HUES6 (cell line): Measurements from ENCODE around the gene NDUFA8.

Source experiments
- H3K27ac ChIP-seq: 2 replicates; pipeline ENCODE4 v1.7.0; 2013; ENCODE audit warnings: low read depth, mild to moderate bottlenecking, low read length, inconsistent platforms
- H3K27me3 ChIP-seq: 2 replicates; pipeline ENCODE4 v1.6.1; 2013; ENCODE audit warnings: low read length; ENCODE audit not compliant: control insufficient read depth, insufficient read depth
- H3K36me3 ChIP-seq: 2 replicates; pipeline ENCODE4 v1.6.1; 2013; ENCODE audit warnings: low read length; ENCODE audit not compliant: control insufficient read depth, insufficient read depth
- H3K4me1 ChIP-seq: 2 replicates; pipeline ENCODE4 v1.6.1; 2013; ENCODE audit warnings: low read length; ENCODE audit not compliant: control insufficient read depth, insufficient read depth
- H3K4me3 ChIP-seq: 2 replicates; pipeline ENCODE4 v1.5.1; 2013; ENCODE audit warnings: low read depth, low read length
- H3K9ac ChIP-seq: one replicate; pipeline ENCODE4 v1.6.1; 2013; ENCODE audit warnings: mild to moderate bottlenecking, low read length
- H3K9me3 ChIP-seq: 2 replicates; pipeline ENCODE4 v1.6.1; 2013; ENCODE audit warnings: low read depth, low read length; ENCODE audit not compliant: control insufficient read depth, insufficient read depth

The NDUFA8 gene

GRCh38 chr9:122197426-122197825, 37.8 kb upstream of the NDUFA8 start:
- Histone ChIP-seq H3K4me3 (no peak overlapping the region), H3K4me1 (peaks cover 14% of the 10 kb centered on the region), H3K36me3 (no peaks in the 10 kb centered on the region), H3K27ac (no peak overlapping the region), H3K27me3 (no peaks in the 10 kb centered on the region), H3K9ac (no peak overlapping the region), H3K9me3 (no peaks in the 10 kb centered on the region)

- Histone ChIP-seq H3K4me3 (no peak overlapping the region), H3K27me3 (no peaks in the 10 kb centered on the region), H3K9me3 (no peaks in the 10 kb centered on the region), H3K4me1 (peaks cover 20% of the 10 kb centered on the region; the same call in 1 of the 2 replicates), H3K36me3 (no peaks in the 10 kb centered on the region), H3K9ac (no peak overlapping the region), H3K27ac (no peak overlapping the region)
These were observed 36.3 kb upstream of the NDUFA8 start for GRCh38 chr9:122195875-122196274.

- Histone ChIP-seq H3K27ac (no peak overlapping the region), H3K9me3 (no peaks in the 10 kb centered on the region), H3K4me3 (no peak overlapping the region), H3K9ac (no peak overlapping the region), H3K4me1 (peaks cover 20% of the 10 kb centered on the region; the same call in 1 of the 2 replicates), H3K27me3 (no peaks in the 10 kb centered on the region), H3K36me3 (no peaks in the 10 kb centered on the region)
These were observed 34.1 kb upstream of the NDUFA8 start for GRCh38 chr9:122193651-122194050.

GRCh38 chr9:122192914-122193525, 33.4 kb upstream of the NDUFA8 start:
- no peaks in the 10 kb centered on the region for H3K36me3 ChIP-seq
- no peak overlapping the region for H3K27ac ChIP-seq
- no peaks in the 10 kb centered on the region for H3K9me3 ChIP-seq
- H3K4me3 ChIP-seq = no peak overlapping the region
- no peaks in the 10 kb centered on the region for H3K27me3 ChIP-seq
- peaks cover 20% of the 10 kb centered on the region; the same call in 1 of the 2 replicates for H3K4me1 ChIP-seq
- H3K9ac ChIP-seq = no peak overlapping the region

- Histone ChIP-seq H3K27ac (no peak overlapping the region), H3K9ac (no peak overlapping the region), H3K4me1 (peaks cover 17% of the 10 kb centered on the region; the same call in 1 of the 2 replicates), H3K9me3 (no peaks in the 10 kb centered on the region), H3K36me3 (no peaks in the 10 kb centered on the region), H3K27me3 (no peaks in the 10 kb centered on the region), H3K4me3 (no peak overlapping the region)
These were observed 32.8 kb upstream of the NDUFA8 start for GRCh38 chr9:122192261-122192875.

- H3K4me3 ChIP-seq = no peak overlapping the region
- H3K9me3 ChIP-seq = no peaks in the 10 kb centered on the region
- no peak overlapping the region for H3K9ac ChIP-seq
These were observed 32.0 kb upstream of the NDUFA8 start for GRCh38 chr9:122191584-122191983.

GRCh38 chr9:122190597-122191381, 31.2 kb upstream of the NDUFA8 start:
- H3K9ac ChIP-seq = no peak overlapping the region
- H3K4me3 ChIP-seq = no peak overlapping the region
- H3K36me3 ChIP-seq = no peaks in the 10 kb centered on the region

More at GRCh38 chr9:122191584-122191983, 32.0 kb upstream of the NDUFA8 start:
- Histone ChIP-seq H3K36me3 (no peaks in the 10 kb centered on the region), H3K27me3 (no peaks in the 10 kb centered on the region), H3K27ac (no peak overlapping the region), H3K4me1 (peaks cover 14% of the 10 kb centered on the region; the same call in 1 of the 2 replicates)

GRCh38 chr9:122188369-122188768, 28.8 kb upstream of the NDUFA8 start:
- no peaks in the 10 kb centered on the region for H3K36me3 ChIP-seq
- no peak overlapping the region for H3K9ac ChIP-seq
- H3K9me3 ChIP-seq = no peaks in the 10 kb centered on the region
- no peak overlapping the region for H3K27ac ChIP-seq
- no peaks in the 10 kb centered on the region for H3K27me3 ChIP-seq
- H3K4me1 ChIP-seq = peaks cover 14% of the 10 kb centered on the region; the same call in 1 of the 2 replicates
- H3K4me3 ChIP-seq = no peak overlapping the region

More at GRCh38 chr9:122190597-122191381, 31.2 kb upstream of the NDUFA8 start:
- Histone ChIP-seq H3K4me1 (peaks cover 14% of the 10 kb centered on the region; the same call in 1 of the 2 replicates), H3K27ac (no peak overlapping the region), H3K27me3 (no peaks in the 10 kb centered on the region), H3K9me3 (no peaks in the 10 kb centered on the region)

- H3K4me1 ChIP-seq = 0 out of 2 replicates have a peak, but pooled peaks cover 2% of the 10 kb centered on the region
- no peak overlapping the region for H3K27ac ChIP-seq
- H3K9ac ChIP-seq = no peak overlapping the region
- no peaks in the 10 kb centered on the region for H3K27me3 ChIP-seq
- H3K36me3 ChIP-seq = no peaks in the 10 kb centered on the region
- no peaks in the 10 kb centered on the region for H3K9me3 ChIP-seq
- no peak overlapping the region for H3K4me3 ChIP-seq
These were observed 27.3 kb upstream of the NDUFA8 start for GRCh38 chr9:122186777-122187470.

GRCh38 chr9:122186301-122186700, 26.7 kb upstream of the NDUFA8 start:
- no peaks in the 10 kb centered on the region for H3K9me3 ChIP-seq
- no peaks in the 10 kb centered on the region for H3K36me3 ChIP-seq
- H3K27ac ChIP-seq = no peak overlapping the region
- H3K9ac ChIP-seq = no peak overlapping the region
- no peaks in the 10 kb centered on the region for H3K4me1 ChIP-seq
- H3K27me3 ChIP-seq = no peaks in the 10 kb centered on the region
- no peak overlapping the region for H3K4me3 ChIP-seq
